Epithelial cell of prostate (primary cell): ENCODE measurements around the gene KCNIP1.

Experiments
- DNase-seq: peaks from one replicate; pipeline ENCODE4 v3.0.0-alpha.2; 2011; ENCODE audit warnings: low read depth, low spot score
- H3K27ac ChIP-seq: fragments of 450-650 bp; 2 replicates; pipeline ENCODE4 v1.5.1; 2017; ENCODE audit warnings: mild to moderate bottlenecking

KCNIP1 gene

GRCh38 chr5:170503990-170504596 lies at the start of gene KCNIP1:
Gene KCNIP1, plus strand, starts transcription at chr5:170504020.
- H3K27ac ChIP-seq, result no peak within 1 kb of the TSS
- no peak for DNase-seq

- no peak for DNase-seq
- H3K27ac ChIP-seq, result no peak overlapping the region
Measured at GRCh38 chr5:170463426-170463825, 40.4 kb upstream of the KCNIP1 start.

GRCh38 chr5:170464280-170465127 lies 39.3 kb upstream of the KCNIP1 start:
- no peak overlapping the region for H3K27ac ChIP-seq

GRCh38 chr5:170466553-170466952 lies 37.3 kb upstream of the KCNIP1 start:
- no peak for DNase-seq
- H3K27ac ChIP-seq, result peak overlapping the region; percentile 79

More at GRCh38 chr5:170464280-170465127, 39.3 kb upstream of the KCNIP1 start:
- DNase-seq, result no peak

GRCh38 chr5:170466988-170467707 lies 36.7 kb upstream of the KCNIP1 start:
- peak overlapping the region; percentile 79 for H3K27ac ChIP-seq
- DNase-seq, result peak; percentile 83

GRCh38 chr5:170468633-170469285 lies 35.1 kb upstream of the KCNIP1 start:
- H3K27ac ChIP-seq, result no peak overlapping the region
- DNase-seq, result no peak

GRCh38 chr5:170469414-170469813 lies 34.4 kb upstream of the KCNIP1 start:
- no peak overlapping the region for H3K27ac ChIP-seq
- DNase-seq, result no peak

- DNase-seq, result no peak
- H3K27ac ChIP-seq, result no peak overlapping the region
Measured at GRCh38 chr5:170470275-170470674, 33.5 kb upstream of the KCNIP1 start.

GRCh38 chr5:170470808-170471404 lies 32.9 kb upstream of the KCNIP1 start:
- no peak for DNase-seq
- no peak overlapping the region for H3K27ac ChIP-seq

GRCh38 chr5:170471551-170472178 lies 32.2 kb upstream of the KCNIP1 start:
- DNase-seq, result no peak
- no peak overlapping the region for H3K27ac ChIP-seq

GRCh38 chr5:170473642-170474041 lies 30.2 kb upstream of the KCNIP1 start:
- H3K27ac ChIP-seq, result no peak overlapping the region
- no peak for DNase-seq

- no peak for DNase-seq
- H3K27ac ChIP-seq, result no peak overlapping the region
Measured at GRCh38 chr5:170474489-170475274, 29.1 kb upstream of the KCNIP1 start.

- DNase-seq, result no peak
- no peak overlapping the region for H3K27ac ChIP-seq
Measured at GRCh38 chr5:170475294-170476000, 28.4 kb upstream of the KCNIP1 start.

GRCh38 chr5:170476704-170477103 lies 27.1 kb upstream of the KCNIP1 start:
- H3K27ac ChIP-seq, result no peak overlapping the region
- no peak for DNase-seq

GRCh38 chr5:170477906-170478305 lies 25.9 kb upstream of the KCNIP1 start:
- DNase-seq, result no peak
- H3K27ac ChIP-seq, result no peak overlapping the region

- DNase-seq, result no peak
- no peak overlapping the region for H3K27ac ChIP-seq
Measured at GRCh38 chr5:170478306-170478705, 25.5 kb upstream of the KCNIP1 start.

- H3K27ac ChIP-seq, result no peak overlapping the region
- DNase-seq, result no peak
Measured at GRCh38 chr5:170479484-170479883, 24.3 kb upstream of the KCNIP1 start.

GRCh38 chr5:170480260-170480659 lies 23.6 kb upstream of the KCNIP1 start:
- no peak overlapping the region for H3K27ac ChIP-seq
- no peak for DNase-seq
